Esophagus squamous epithelium (tissue), 5 donors: ENCODE results near the gene MSX1. TPM values are rescaled to one million over a fixed set of nuclear protein-coding genes. Genes with fewer than 3 reads are reported as not detected.
A peak's percentile ranks its signal among the peaks of the same experiment; 100 is the strongest.

ENCODE experiments used
- DNase-seq: peaks from one replicate; lab custom pipeline; 2025; lab: John Stamatoyannopoulos, UW
- H3K27ac ChIP-seq, 4 donors: fragments of 200-600 bp; sonication (generic); one replicate each; pipeline ENCODE4 v1.5.1; 2016 to 2019; ENCODE audit warnings: mild to moderate bottlenecking in 1 of 4
- H3K27me3 ChIP-seq, 4 donors: fragments of 200-600 bp; sonication (generic); 1 replicate in 3 of 4; 2 replicates in 1 of 4; pipeline versions ENCODE4 v1.5.1 to v1.6.0; 2017 to 2021; ENCODE audit warnings: antibody characterized with exemption in 1 of 4
- H3K36me3 ChIP-seq, 3 donors: fragments of 200-600 bp; sonication (generic); one replicate each; pipeline ENCODE4 v1.5.1; 2016 to 2019
- H3K4me1 ChIP-seq, 3 donors: fragments of 200-600 bp; sonication (generic); one replicate each; pipeline ENCODE4 v1.5.1; 2017 to 2019
- H3K4me3 ChIP-seq, 4 donors: fragments of 200-600 bp; sonication (generic); 1 replicate in 3 of 4; 2 replicates in 1 of 4; pipeline ENCODE4 v1.5.1; 2016 to 2019; ENCODE audit warnings: mild to moderate bottlenecking in 2 of 4, moderate library complexity in 1 of 4
- H3K9me3 ChIP-seq, 3 donors: fragments of 200-600 bp; sonication (generic); one replicate each; pipeline ENCODE4 v1.5.1; 2016 to 2019
- CTCF ChIP-seq, 6 experiments: fragments of 450-650 bp in 4 of 6; fragments of 200-600 bp in 2 of 6; sonication (generic) in 2 of 6; IDR thresholded peaks; one replicate each; pipeline ENCODE4 v1.5.1; 2016 to 2019; ENCODE audit warnings: antibody characterized with exemption in 6 of 6, mild to moderate bottlenecking in 4 of 6, moderate library complexity in 4 of 6
- POLR2A ChIP-seq, 4 donors: fragments of 450-650 bp; IDR thresholded peaks; one replicate each; pipeline ENCODE4 v1.6.1; 2017; ENCODE audit warnings: antibody characterized with exemption in 4 of 4, mild to moderate bottlenecking in 4 of 4, moderate library complexity in 3 of 4
- WGBS, 2 donors: methylation state at CpG; one replicate each; pipeline ENCODE4 v1.1.5; 2018; 5-methylcytosine and 5-hydroxymethylcytosine counted together
- intact Hi-C: fragments of 100-400 bp; cut with DNase I; formaldehyde crosslinking; loops from one replicate; pipeline ENCODE4 v1.15.0; 2022
- total RNA-seq, 4 donors: library from RNA; depleted of rRNA; stranded (reverse); fragments of >200 nt; gene quantifications; one replicate each; pipeline ENCODE4 v1.1.0, GENCODE V29; 2016
- donor health status: DM: yes; HTN: yes; CAD: no.

Gene MSX1
- total RNA-seq, 4 donors from 2014 or later, result 0.76 to 1.4 TPM; not detected in 2

- TF ChIP-seq CTCF (IDR thresholded peaks at IDR 0.05) (no peak), POLR2A (IDR thresholded peaks at IDR 0.05) (no peak)
- H3K4me3 ChIP-seq, result no peak overlapping the region
- H3K36me3 ChIP-seq, result no peaks in the 10 kb centered on the region
- H3K4me1 ChIP-seq, result peaks cover 10 to 82% (median 24%) of the 10 kb centered on the region in 3 donors
- intact Hi-C loops, result no loop called here
- 37 to 43% methylated on average over 17 to 22 of the region's 51 CpGs for WGBS, 2 donors
- H3K9me3 ChIP-seq, result peaks cover 0 to 6% (median 0%) of the 10 kb centered on the region in 3 donors
- DNase-seq, result no peak
- H3K27me3 ChIP-seq, result peaks cover 42 to 100% (median 61%) of the 10 kb centered on the region in 4 donors
- no peak overlapping the region for H3K27ac ChIP-seq
Measured at GRCh38 chr4:4862665-4863482, 3.4 kb downstream of the MSX1 start.

GRCh38 chr4:4864443-4864939 lies 5.0 kb downstream of the MSX1 start:
- Histone ChIP-seq H3K9me3 (no peaks in the 10 kb centered on the region), H3K36me3 (no peaks in the 10 kb centered on the region), H3K4me1 (peaks cover 10 to 72% (median 21%) of the 10 kb centered on the region in 3 donors), H3K4me3 (no peak overlapping the region), H3K27ac (no peak overlapping the region), H3K27me3 (peaks cover 46 to 100% (median 65%) of the 10 kb centered on the region in 4 donors)
- TF ChIP-seq CTCF (IDR thresholded peaks at IDR 0.05) (no peak), POLR2A (IDR thresholded peaks at IDR 0.05) (no peak)
- intact Hi-C loops, result no loop called here
- 29% methylated on average over 8 to 22 of the region's 25 CpGs for WGBS, 2 donors
- no peak for DNase-seq

- intact Hi-C loops, result no loop called here
- Histone ChIP-seq H3K36me3 (no peaks in the 10 kb centered on the region), H3K9me3 (no peaks in the 10 kb centered on the region), H3K27me3 (peaks cover 48 to 100% (median 68%) of the 10 kb centered on the region in 4 donors), H3K4me1 (peaks cover 5 to 71% (median 21%) of the 10 kb centered on the region in 3 donors), H3K27ac (no peak overlapping the region), H3K4me3 (peak overlapping the region in 1 of 4 donors; percentile 5)
- no peak for TF ChIP-seq POLR2A (IDR thresholded peaks at IDR 0.05)
- no peak for TF ChIP-seq CTCF (IDR thresholded peaks at IDR 0.05)
- DNase-seq, result no peak
- 8 to 9% methylated on average over 17 to 21 of the region's 43 CpGs for WGBS, 2 donors
Measured at GRCh38 chr4:4864940-4865704, 5.7 kb downstream of the MSX1 start.

GRCh38 chr4:4865705-4866123 lies 6.2 kb downstream of the MSX1 start:
- 0 to 20% methylated on average over 2 of the region's 36 CpGs for WGBS, 2 donors

More at GRCh38 chr4:4865705-4866123, 6.2 kb downstream of the MSX1 start:
- Histone ChIP-seq H3K4me3 (peak overlapping the region in 2 of 4 donors; percentile 5 to 42), H3K27ac (no peak overlapping the region), H3K9me3 (no peaks in the 10 kb centered on the region), H3K4me1 (peaks cover 0 to 68% (median 20%) of the 10 kb centered on the region in 3 donors), H3K27me3 (peaks cover 43 to 100% (median 70%) of the 10 kb centered on the region in 4 donors), H3K36me3 (no peaks in the 10 kb centered on the region)
- intact Hi-C loops, result no loop called here
- TF ChIP-seq CTCF (IDR thresholded peaks at IDR 0.05) (no peak), POLR2A (IDR thresholded peaks at IDR 0.05) (no peak)
- no peak for DNase-seq
